ENCODE results near the gene LRRC7.

GRCh38 chr1:69982992-69983391 is 415.3 kb downstream of the LRRC7 start:
- TF ChIP-seq CTCF (IDR thresholded peaks at IDR 0.05; ENCODE audit: poor library complexity) (no peak), EZH2 (IDR thresholded peaks at IDR 0.05; ENCODE audit: borderline replicate concordance) (no peak), EZH2phosphoT487 (IDR thresholded peaks at IDR 0.05; ENCODE audit: low read depth, severe bottlenecking, unreplicated experiment) (no peak)
